ENCODE measurements around the gene PTGS2. TPM values are rescaled to one million over a fixed set of nuclear protein-coding genes. Genes with fewer than 3 reads are reported as not detected.

PTGS2 gene
- polyA plus RNA-seq, 3 donors = 39.2 to 159 (median 113) TPM

GRCh38 chr1:186655876-186656275 is 24.3 kb downstream of the PTGS2 start:
- Histone ChIP-seq H3K4me1 (ENCODE audit: control insufficient read depth in 1 of 2, insufficient read depth in 2 of 2, low read length in 2 of 2) (peaks cover 83% of the 10 kb centered on the region in 2 donors), H3K9ac (ENCODE audit: insufficient read depth, low read length, poor library complexity, severe bottlenecking) (no peak overlapping the region), H3K9me3 (replicated peaks in 1 of 2; ENCODE audit: control insufficient read depth in 1 of 2, insufficient read depth in 1 of 2, low read length in 2 of 2) (peaks cover 0 to 7% of the 10 kb centered on the region in 2 donors), H3K79me2 (ENCODE audit: insufficient read depth, low read length) (no peaks in the 10 kb centered on the region), H3K27ac (ENCODE audit: low read depth in 1 of 2, low read length in 2 of 2) (peak overlapping the region; percentile 76 to 83), H4K20me1 (ENCODE audit: insufficient read depth, low read length) (no peaks in the 10 kb centered on the region), H3K4me3 (replicated peaks in 1 of 3; ENCODE audit: low read depth in 2 of 3, low read length in 3 of 3) (peak overlapping the region in 1 of 3 experiments; percentile 19), H3K27me3 (ENCODE audit: control insufficient read depth in 2 of 2, insufficient read depth in 2 of 2, low read length in 2 of 2) (no peaks in the 10 kb centered on the region), H2AFZ (ENCODE audit: insufficient read depth, low read depth, low read length, poor library complexity, severe bottlenecking) (no peak overlapping the region), H3K4me2 (replicated peaks; ENCODE audit: extremely low read depth, low read length, poor library complexity, severe bottlenecking) (peak overlapping the region; percentile 36), H3K36me3 (replicated peaks in 1 of 2; ENCODE audit: control insufficient read depth in 1 of 2, insufficient read depth in 2 of 2, low read length in 2 of 2) (no peaks in the 10 kb centered on the region)
- H3K4me1 Mint-ChIP-seq = peaks cover 78% of the 10 kb centered on the region
- peaks cover 0 to 10% (median 0%) of the 10 kb centered on the region in 3 donors for H3K27me3 Mint-ChIP-seq (ENCODE audit: low read depth in 3 of 3)
- H3K27ac Mint-ChIP-seq = peak overlapping the region; percentile 83 to 95 (median 91)
- intact Hi-C loops (cut with micrococcal nuclease) = loop anchor here (5.0 kb wide), 2 partner anchors 34 to 39 kb away; no protein-coding TSS in a partner anchor
- 0% methylated on average over 1 of the region's 3 CpGs for WGBS (ENCODE audit: insufficient coverage)
- peak overlapping the region in 1 of 2 donors; percentile 36 for H3K4me3 Mint-ChIP-seq
- H3K36me3 Mint-ChIP-seq = peaks cover 4 to 13% of the 10 kb centered on the region in 2 donors
- peak; percentile 93 to 95 (median 93) for DNase-seq
- no peak for TF ChIP-seq CTCF (IDR thresholded peaks at IDR 0.05)
- H3K9me3 Mint-ChIP-seq = peaks cover 11 to 34% (median 17%) of the 10 kb centered on the region in 7 donors

GRCh38 chr1:186654741-186655140 is 25.5 kb downstream of the PTGS2 start:
- H3K36me3 Mint-ChIP-seq = peaks cover 4 to 12% of the 10 kb centered on the region in 2 donors

More at GRCh38 chr1:186654741-186655140, 25.5 kb downstream of the PTGS2 start:
- 77% methylated on average over 3 of the region's 3 CpGs for WGBS (ENCODE audit: insufficient coverage)
- peak; percentile 74 to 89 (median 81) for DNase-seq
- peak overlapping the region in 1 of 2 donors; percentile 15 for H3K4me3 Mint-ChIP-seq
- H3K9me3 Mint-ChIP-seq = peaks cover 4 to 24% (median 8%) of the 10 kb centered on the region in 7 donors
- Histone ChIP-seq H3K27ac (ENCODE audit: low read depth in 1 of 2, low read length in 2 of 2) (peak overlapping the region; percentile 76 to 83), H3K4me2 (replicated peaks; ENCODE audit: extremely low read depth, low read length, poor library complexity, severe bottlenecking) (no peak overlapping the region), H3K79me2 (ENCODE audit: insufficient read depth, low read length) (no peaks in the 10 kb centered on the region), H2AFZ (ENCODE audit: insufficient read depth, low read depth, low read length, poor library complexity, severe bottlenecking) (no peak overlapping the region), H3K27me3 (ENCODE audit: control insufficient read depth in 2 of 2, insufficient read depth in 2 of 2, low read length in 2 of 2) (no peaks in the 10 kb centered on the region), H3K4me3 (replicated peaks in 1 of 3; ENCODE audit: low read depth in 2 of 3, low read length in 3 of 3) (no peak overlapping the region), H3K36me3 (replicated peaks in 1 of 2; ENCODE audit: control insufficient read depth in 1 of 2, insufficient read depth in 2 of 2, low read length in 2 of 2) (no peaks in the 10 kb centered on the region), H3K9me3 (replicated peaks in 1 of 2; ENCODE audit: control insufficient read depth in 1 of 2, insufficient read depth in 1 of 2, low read length in 2 of 2) (no peaks in the 10 kb centered on the region), H4K20me1 (ENCODE audit: insufficient read depth, low read length) (no peaks in the 10 kb centered on the region), H3K9ac (ENCODE audit: insufficient read depth, low read length, poor library complexity, severe bottlenecking) (no peak overlapping the region), H3K4me1 (ENCODE audit: control insufficient read depth in 1 of 2, insufficient read depth in 2 of 2, low read length in 2 of 2) (peaks cover 72% of the 10 kb centered on the region in 2 donors)
- peaks cover 70% of the 10 kb centered on the region for H3K4me1 Mint-ChIP-seq
- peak overlapping the region; percentile 86 to 95 (median 91) for H3K27ac Mint-ChIP-seq
- intact Hi-C loops (cut with micrococcal nuclease) = loop anchor here (5.0 kb wide), 2 partner anchors 32 to 37 kb away; no protein-coding TSS in a partner anchor
- no peak for TF ChIP-seq CTCF (IDR thresholded peaks at IDR 0.05)
- H3K27me3 Mint-ChIP-seq (ENCODE audit: low read depth in 3 of 3) = peaks cover 0 to 10% (median 0%) of the 10 kb centered on the region in 3 donors

Measured in CD14-positive monocyte (primary cell).